ENCODE data around the gene GLIS1.

GLIS1 gene

DNA sequence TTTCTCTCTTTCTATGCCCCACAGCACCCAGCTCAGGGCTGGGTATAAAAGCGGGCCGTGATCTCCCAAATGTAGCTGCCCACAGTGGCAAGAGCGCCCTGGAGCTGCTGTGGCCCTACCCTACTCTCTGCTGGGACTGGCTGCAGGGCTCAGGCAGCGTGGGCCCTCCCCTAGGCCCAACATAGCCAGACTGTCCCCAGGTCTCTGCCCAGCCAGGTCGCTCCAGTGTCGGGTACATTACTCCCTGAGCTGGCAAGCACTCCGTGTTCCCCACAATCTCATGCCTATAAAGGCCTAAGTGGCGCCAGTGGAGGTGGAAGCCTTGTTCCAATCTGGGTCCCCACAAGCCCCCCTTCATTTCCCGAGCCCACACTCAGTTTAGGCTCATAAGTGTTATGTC is 66.2 kb downstream of the GLIS1 start:
- DNase-seq (ENCODE audit: low spot score) (no peak), ATAC-seq (ENCODE audit: low read depth) (no peak)
- Histone ChIP-seq H3K27ac (ENCODE audit: poor library complexity, severe bottlenecking) (no peak overlapping the region), H3K36me3 (ENCODE audit: low read depth) (no peaks in the 10 kb centered on the region), H3K4me3 (ENCODE audit: severe bottlenecking) (no peak overlapping the region), H3K27me3 (ENCODE audit: insufficient read depth, poor library complexity, severe bottlenecking) (no peaks in the 10 kb centered on the region), H3K4me1 (ENCODE audit: insufficient read depth, poor library complexity, severe bottlenecking) (no peaks in the 10 kb centered on the region), H3K9me3 (ENCODE audit: severe bottlenecking) (no peaks in the 10 kb centered on the region)
- TF ChIP-seq, protein P1, sequence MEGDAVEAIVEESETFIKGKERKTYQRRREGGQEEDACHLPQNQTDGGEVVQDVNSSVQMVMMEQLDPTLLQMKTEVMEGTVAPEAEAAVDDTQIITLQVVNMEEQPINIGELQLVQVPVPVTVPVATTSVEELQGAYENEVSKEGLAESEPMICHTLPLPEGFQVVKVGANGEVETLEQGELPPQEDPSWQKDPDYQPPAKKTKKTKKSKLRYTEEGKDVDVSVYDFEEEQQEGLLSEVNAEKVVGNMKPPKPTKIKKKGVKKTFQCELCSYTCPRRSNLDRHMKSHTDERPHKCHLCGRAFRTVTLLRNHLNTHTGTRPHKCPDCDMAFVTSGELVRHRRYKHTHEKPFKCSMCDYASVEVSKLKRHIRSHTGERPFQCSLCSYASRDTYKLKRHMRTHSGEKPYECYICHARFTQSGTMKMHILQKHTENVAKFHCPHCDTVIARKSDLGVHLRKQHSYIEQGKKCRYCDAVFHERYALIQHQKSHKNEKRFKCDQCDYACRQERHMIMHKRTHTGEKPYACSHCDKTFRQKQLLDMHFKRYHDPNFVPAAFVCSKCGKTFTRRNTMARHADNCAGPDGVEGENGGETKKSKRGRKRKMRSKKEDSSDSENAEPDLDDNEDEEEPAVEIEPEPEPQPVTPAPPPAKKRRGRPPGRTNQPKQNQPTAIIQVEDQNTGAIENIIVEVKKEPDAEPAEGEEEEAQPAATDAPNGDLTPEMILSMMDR (IDR thresholded peaks at IDR 0.05; ENCODE audit: poor library complexity, severe bottlenecking), result no peak

DNA sequence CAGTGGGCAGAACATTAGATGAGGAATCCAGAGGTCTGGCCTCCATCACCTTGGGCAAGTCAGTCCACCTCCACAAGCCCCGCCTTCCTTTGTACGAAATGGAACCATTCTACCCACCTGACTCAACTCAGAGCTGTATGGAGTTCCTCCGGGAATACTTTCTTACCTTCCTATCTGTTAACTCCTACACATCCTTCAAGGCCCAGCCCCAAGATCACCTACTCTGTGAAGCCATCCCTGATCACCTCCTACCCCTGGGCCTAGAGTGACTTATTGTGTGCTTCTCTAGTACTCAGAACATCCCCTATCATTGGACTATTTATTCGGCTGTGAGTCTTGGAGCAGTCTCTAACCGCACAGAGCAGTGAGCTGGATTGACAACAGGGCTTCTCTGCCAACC is 66.7 kb downstream of the GLIS1 start:
- no peaks in the 10 kb centered on the region for H3K4me1 ChIP-seq (ENCODE audit: insufficient read depth, poor library complexity, severe bottlenecking)
- H3K9me3 ChIP-seq (ENCODE audit: severe bottlenecking), result no peaks in the 10 kb centered on the region
- no peak for ATAC-seq (ENCODE audit: low read depth)
- H3K27ac ChIP-seq (ENCODE audit: poor library complexity, severe bottlenecking), result no peak overlapping the region
- TF ChIP-seq, protein P1 (IDR thresholded peaks at IDR 0.05; ENCODE audit: poor library complexity, severe bottlenecking), result no peak
- H3K27me3 ChIP-seq (ENCODE audit: insufficient read depth, poor library complexity, severe bottlenecking), result no peaks in the 10 kb centered on the region
- H3K36me3 ChIP-seq (ENCODE audit: low read depth), result no peaks in the 10 kb centered on the region
- no peak for DNase-seq (ENCODE audit: low spot score)
- no peak overlapping the region for H3K4me3 ChIP-seq (ENCODE audit: severe bottlenecking)

DNA sequence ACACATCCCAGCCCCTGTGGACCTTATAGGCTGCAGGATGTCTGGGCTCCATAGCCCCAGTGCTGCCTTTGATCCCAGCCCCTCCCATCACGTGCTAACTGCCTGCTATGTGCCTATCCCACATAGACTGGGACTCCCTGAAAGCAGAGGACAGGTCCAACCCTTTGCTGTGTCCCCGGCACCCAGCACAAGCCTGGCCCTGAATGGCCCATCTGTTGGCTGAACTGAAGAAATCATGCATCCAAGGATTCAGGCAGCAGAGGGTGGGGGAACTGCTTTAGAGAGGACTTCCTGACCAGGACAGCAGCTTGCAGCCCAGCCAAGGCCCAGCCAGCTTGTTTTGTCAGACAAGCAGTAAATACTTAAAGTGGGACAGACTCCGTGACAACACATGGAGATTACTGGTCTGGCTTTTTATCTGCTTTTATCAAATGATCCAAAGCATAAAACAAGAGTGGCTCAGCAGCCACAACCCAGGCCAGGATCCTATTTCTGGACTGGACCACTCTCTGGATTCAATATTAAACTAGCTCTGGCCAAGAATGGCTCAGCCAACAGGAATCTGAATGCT is 69.3 kb downstream of the GLIS1 start:
- ATAC-seq (ENCODE audit: low read depth) (no peak), DNase-seq (ENCODE audit: low spot score) (no peak)
- no peaks in the 10 kb centered on the region for H3K36me3 ChIP-seq (ENCODE audit: low read depth)
- H3K4me3 ChIP-seq (ENCODE audit: severe bottlenecking), result no peak overlapping the region
- TF ChIP-seq, protein P1 (IDR thresholded peaks at IDR 0.05; ENCODE audit: poor library complexity, severe bottlenecking), result no peak
- H3K9me3 ChIP-seq (ENCODE audit: severe bottlenecking), result no peaks in the 10 kb centered on the region
- H3K4me1 ChIP-seq (ENCODE audit: insufficient read depth, poor library complexity, severe bottlenecking), result no peaks in the 10 kb centered on the region
- no peak overlapping the region for H3K27ac ChIP-seq (ENCODE audit: poor library complexity, severe bottlenecking)
- H3K27me3 ChIP-seq (ENCODE audit: insufficient read depth, poor library complexity, severe bottlenecking), result no peaks in the 10 kb centered on the region

DNA sequence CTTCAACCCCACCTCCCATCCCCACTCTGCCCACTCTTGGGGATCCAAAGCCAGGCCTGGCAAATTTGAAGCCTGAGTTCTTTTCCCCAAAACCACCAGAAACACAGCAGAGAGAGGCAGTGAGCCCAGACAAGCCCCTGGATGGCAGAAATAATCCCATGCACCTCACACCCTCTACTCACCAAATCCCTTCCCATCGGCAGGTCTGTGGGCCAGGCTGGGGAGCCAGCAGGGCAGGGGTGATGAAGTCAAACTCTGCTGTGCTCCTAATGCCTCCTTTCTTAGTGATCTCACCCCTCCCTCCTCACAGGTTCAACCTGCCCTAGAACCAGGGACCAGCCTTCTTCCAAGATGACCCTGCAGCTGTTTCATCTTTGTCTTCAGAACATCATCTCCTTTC is 72.4 kb downstream of the GLIS1 start:
- Histone ChIP-seq H3K4me1 (ENCODE audit: insufficient read depth, poor library complexity, severe bottlenecking) (no peaks in the 10 kb centered on the region), H3K27ac (ENCODE audit: poor library complexity, severe bottlenecking) (no peak overlapping the region), H3K36me3 (ENCODE audit: low read depth) (no peaks in the 10 kb centered on the region), H3K4me3 (ENCODE audit: severe bottlenecking) (no peak overlapping the region), H3K27me3 (ENCODE audit: insufficient read depth, poor library complexity, severe bottlenecking) (no peaks in the 10 kb centered on the region), H3K9me3 (ENCODE audit: severe bottlenecking) (no peaks in the 10 kb centered on the region)
- no peak for ATAC-seq (ENCODE audit: low read depth)
- no peak for DNase-seq (ENCODE audit: low spot score)
- TF ChIP-seq, protein P1 (IDR thresholded peaks at IDR 0.05; ENCODE audit: poor library complexity, severe bottlenecking), result no peak

DNA sequence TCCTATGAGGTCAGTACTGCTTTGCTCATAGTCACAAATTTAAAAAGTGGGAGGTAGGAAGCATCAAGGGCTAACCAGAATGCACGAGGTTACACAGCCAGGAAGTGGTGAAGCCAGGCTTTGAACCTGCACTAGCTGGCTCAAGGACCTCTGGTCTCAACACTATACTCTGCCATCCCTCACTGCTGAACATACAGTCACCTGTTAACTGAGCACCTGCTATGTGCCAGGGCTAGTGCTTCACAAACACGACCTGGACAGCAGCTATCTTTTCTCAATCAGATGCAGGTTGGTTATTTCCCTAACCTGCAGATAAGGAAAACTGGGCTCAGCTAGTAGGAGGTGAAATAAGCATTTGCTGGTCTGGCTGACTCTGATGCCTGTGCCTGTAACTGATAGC is 73.0 kb downstream of the GLIS1 start:
- Histone ChIP-seq H3K4me1 (ENCODE audit: insufficient read depth, poor library complexity, severe bottlenecking) (no peaks in the 10 kb centered on the region), H3K4me3 (ENCODE audit: severe bottlenecking) (no peak overlapping the region), H3K27me3 (ENCODE audit: insufficient read depth, poor library complexity, severe bottlenecking) (no peaks in the 10 kb centered on the region), H3K9me3 (ENCODE audit: severe bottlenecking) (no peaks in the 10 kb centered on the region), H3K36me3 (ENCODE audit: low read depth) (no peaks in the 10 kb centered on the region), H3K27ac (ENCODE audit: poor library complexity, severe bottlenecking) (no peak overlapping the region)
- no peak for ATAC-seq (ENCODE audit: low read depth)
- TF ChIP-seq, protein P1 (IDR thresholded peaks at IDR 0.05; ENCODE audit: poor library complexity, severe bottlenecking), result no peak
- no peak for DNase-seq (ENCODE audit: low spot score)

All from RWPE2 (cell line).